ENCODE measurements around the gene CARS2.

- TF ChIP-seq CTCF (optimal IDR thresholded peaks at IDR 0.05 in 1 of 3, IDR thresholded peaks at IDR 0.05 in 1 of 3, conservative IDR thresholded peaks at IDR 0.05 in 1 of 3; ENCODE audit: extremely low read depth in 1 of 3, insufficient read depth in 2 of 3, low read length in 3 of 3) (no peak), EZH2 (IDR thresholded peaks at IDR 0.05; ENCODE audit: low read length) (no peak)
These were observed 72.1 kb downstream of the CARS2 start for GRCh38 chr13:110633776-110634175.
